Spleen (tissue), 7 donors: ENCODE results near the gene UBXN11.

Experiments used
- CTCF ChIP-seq, 11 experiments: fragments of 200-600 bp in 7 of 11; fragments of 450-650 bp in 4 of 11; sonication (generic) in 4 of 11; IDR thresholded peaks in 8 of 11; conservative IDR thresholded peaks in 3 of 11; 1 replicate in 7 of 11; 2 replicates in 4 of 11; pipeline versions ENCODE4 v1.4.0 to v1.8.0; 2016 to 2021; ENCODE audit warnings: antibody characterized with exemption in 11 of 11, inconsistent platforms in 4 of 11, mild to moderate bottlenecking in 1 of 11
- POLR2AphosphoS5 ChIP-seq, 3 donors: sonication (generic); formaldehyde crosslinking; IDR thresholded peaks; one replicate each; pipeline ENCODE4 v1.5.1; 2017; ENCODE audit warnings: antibody characterized with exemption in 3 of 3
- donor health status: DM: no; HTN: no; CAD: no; lungs with moderate emphysema.
- donor health status: DM: no; HTN: no; CAD: no.
- donor health status: DM: no; HTN: no; CAD: no.

- TF ChIP-seq CTCF (IDR thresholded peaks at IDR 0.05 in 8 of 11, conservative IDR thresholded peaks at IDR 0.05 in 3 of 11) (no peak), POLR2AphosphoS5 (IDR thresholded peaks at IDR 0.05) (no peak)
These were observed 43.2 kb downstream of the UBXN11 start for GRCh38 chr1:26263212-26263611.
